Natural killer cell (primary cell): ENCODE results near the gene RHOBTB3. TPM values are rescaled to one million over a fixed set of nuclear protein-coding genes. Genes with fewer than 3 reads are reported as not detected.

Experiments
- ATAC-seq, 3 donors: fragments of 150-1000 bp in 2 of 3; fragments of 200-7000 bp in 1 of 3; cut with Tn5 transposase; 1 replicate in 1 of 3; 2 replicates in 2 of 3; pipeline ENCODE4 v1.10.0; 2021; ENCODE audit warnings: mild to moderate bottlenecking in 2 of 3, moderate library complexity in 2 of 3
- DNase-seq, 2 donors: peaks; one replicate each; pipeline versions ENCODE4 v3.0.0 to v3.0.0-alpha.2; 2013 to 2021; ENCODE audit warnings: mixed read lengths in 1 of 2
- H3K27ac ChIP-seq: one replicate; pipeline ENCODE4 v1.5.1; 2013; ENCODE audit warnings: mild to moderate bottlenecking, low read length
- H3K27me3 ChIP-seq: one replicate; pipeline ENCODE4 v1.6.1; 2013; ENCODE audit warnings: low read length; ENCODE audit not compliant: control insufficient read depth, insufficient read depth
- H3K36me3 ChIP-seq: one replicate; pipeline ENCODE4 v1.6.1; 2013; ENCODE audit warnings: low read length; ENCODE audit not compliant: control insufficient read depth, insufficient read depth
- H3K4me1 ChIP-seq: one replicate; pipeline ENCODE4 v1.6.1; 2013; ENCODE audit warnings: low read length; ENCODE audit not compliant: control insufficient read depth, insufficient read depth
- H3K4me3 ChIP-seq: one replicate; pipeline ENCODE4 v1.5.1; 2013; ENCODE audit warnings: low read length
- H3K9me3 ChIP-seq: one replicate; pipeline ENCODE4 v1.6.1; 2013; ENCODE audit warnings: low read length; ENCODE audit not compliant: control insufficient read depth, insufficient read depth
- H3K27ac Mint-ChIP-seq, 2 donors: one replicate each; pipeline ENCODE4 v1.8.0; 2022; ENCODE audit warnings: mild to moderate bottlenecking in 2 of 2, mixed read lengths in 2 of 2, moderate library complexity in 1 of 2
- H3K27me3 Mint-ChIP-seq, 2 donors: one replicate each; pipeline ENCODE4 v1.8.0; 2022; ENCODE audit warnings: low read depth in 2 of 2, mixed read lengths in 2 of 2
- H3K36me3 Mint-ChIP-seq: one replicate; pipeline ENCODE4 v1.8.0; 2022; ENCODE audit warnings: mixed read lengths
- H3K4me1 Mint-ChIP-seq, 2 donors: one replicate each; pipeline ENCODE4 v1.8.0; 2022; ENCODE audit warnings: mixed read lengths in 2 of 2
- H3K4me3 Mint-ChIP-seq: one replicate; pipeline ENCODE4 v1.8.0; 2022; ENCODE audit warnings: mild to moderate bottlenecking, moderate library complexity, mixed read lengths
- H3K9me3 Mint-ChIP-seq, 2 donors: one replicate each; pipeline ENCODE4 v1.8.0; 2022; ENCODE audit warnings: mixed read lengths in 2 of 2
- CTCF ChIP-seq: fragments of 200-600 bp; IDR thresholded peaks from one replicate; pipeline ENCODE4 v1.8.0; 2022; ENCODE audit warnings: antibody characterized with exemption
- whole genome bisulfite sequencing: methylation state at CpG from one replicate; pipeline ENCODE4 v1.1.7; 2013; ENCODE audit warnings: missing lambda C conversion rate; ENCODE audit not compliant: insufficient coverage; 5-methylcytosine and 5-hydroxymethylcytosine counted together
- intact Hi-C: fragments of 100-400 bp; cut with micrococcal nuclease; formaldehyde crosslinking; loops from one replicate; pipeline ENCODE4 v1.14.2; 2022
- total RNA-seq, 4 donors: library from RNA; stranded (reverse); fragments of 120-200 nt in 1 of 4; gene quantifications; one replicate each; pipeline versions ENCODE4 v1.2.3 to v1.2.4, GENCODE V29; 2013 to 2022

RHOBTB3 gene
- total RNA-seq, 3 donors from 2014 or later (not counting 1 experiment from before 2014, with no cell fraction given) = 46.5 to 55.1 (median 46.5) TPM

GRCh38 chr5:95725071-95725820 lies 5.9 kb upstream of the RHOBTB3 start:
- Mint-ChIP-seq H3K36me3 (no peaks in the 10 kb centered on the region), H3K4me1 (peaks cover 18 to 36% of the 10 kb centered on the region in 2 donors), H3K4me3 (no peak overlapping the region), H3K9me3 (no peaks in the 10 kb centered on the region), H3K27me3 (no peaks in the 10 kb centered on the region), H3K27ac (no peak overlapping the region)
- no CpG with 5 or more reads among the region's 5 CpGs for WGBS
- no peaks in the 10 kb centered on the region for H3K36me3 ChIP-seq
- DNase-seq = no peak
- H3K9me3 ChIP-seq = no peaks in the 10 kb centered on the region
- no peak overlapping the region for H3K27ac ChIP-seq
- no peaks in the 10 kb centered on the region for H3K4me1 ChIP-seq
- TF ChIP-seq CTCF = no peak
- H3K27me3 ChIP-seq = no peaks in the 10 kb centered on the region
- H3K4me3 ChIP-seq = no peak overlapping the region
- intact Hi-C loops = no loop called here
- no peak for ATAC-seq

GRCh38 chr5:95725937-95726810 lies 5.0 kb upstream of the RHOBTB3 start:
- TF ChIP-seq CTCF = no peak
- Mint-ChIP-seq H3K27ac (peak overlapping the region in 1 of 2 donors; percentile 36), H3K9me3 (no peaks in the 10 kb centered on the region), H3K4me3 (no peak overlapping the region), H3K36me3 (no peaks in the 10 kb centered on the region), H3K27me3 (no peaks in the 10 kb centered on the region), H3K4me1 (peaks cover 25 to 42% of the 10 kb centered on the region in 2 donors)
- ATAC-seq (no peak), DNase-seq (no peak)
- no peaks in the 10 kb centered on the region for H3K4me1 ChIP-seq
- no peaks in the 10 kb centered on the region for H3K9me3 ChIP-seq
- intact Hi-C loops = no loop called here
- no peaks in the 10 kb centered on the region for H3K36me3 ChIP-seq
- no peak overlapping the region for H3K4me3 ChIP-seq
- H3K27me3 ChIP-seq = no peaks in the 10 kb centered on the region
- WGBS = 79% methylated on average over 3 of the region's 4 CpGs
- no peak overlapping the region for H3K27ac ChIP-seq

- no peak for TF ChIP-seq CTCF
- Histone ChIP-seq H3K4me1 (peaks cover 6% of the 10 kb centered on the region), H3K36me3 (no peaks in the 10 kb centered on the region), H3K4me3 (no peak overlapping the region), H3K9me3 (no peaks in the 10 kb centered on the region), H3K27ac (no peak overlapping the region), H3K27me3 (no peaks in the 10 kb centered on the region)
- Mint-ChIP-seq H3K36me3 (no peaks in the 10 kb centered on the region), H3K27me3 (no peaks in the 10 kb centered on the region), H3K4me1 (peaks cover 31 to 44% of the 10 kb centered on the region in 2 donors), H3K9me3 (no peaks in the 10 kb centered on the region), H3K27ac (no peak overlapping the region), H3K4me3 (no peak overlapping the region)
- intact Hi-C loops = no loop called here
- 51% methylated on average over 2 of the region's 5 CpGs for WGBS
- no peak for DNase-seq
- ATAC-seq = no peak
These were observed 4.0 kb upstream of the RHOBTB3 start for GRCh38 chr5:95726811-95727763.
